GM18517 (cell line): Measurements from ENCODE around the gene AFDN.
"Not testable (repeated sequence)": the region's sequence is repeated elsewhere in the genome, so short reads cannot be mapped to it uniquely, and the experiment has no call there.

Source experiments
- ATAC-seq: cut with Tn5 transposase; IDR thresholded peaks from one replicate; pipeline ENCODE4 v1.9.1; 2021; ENCODE audit warnings: mild to moderate bottlenecking, moderate library complexity; ENCODE audit not compliant: unreplicated experiment

Gene AFDN

DNA sequence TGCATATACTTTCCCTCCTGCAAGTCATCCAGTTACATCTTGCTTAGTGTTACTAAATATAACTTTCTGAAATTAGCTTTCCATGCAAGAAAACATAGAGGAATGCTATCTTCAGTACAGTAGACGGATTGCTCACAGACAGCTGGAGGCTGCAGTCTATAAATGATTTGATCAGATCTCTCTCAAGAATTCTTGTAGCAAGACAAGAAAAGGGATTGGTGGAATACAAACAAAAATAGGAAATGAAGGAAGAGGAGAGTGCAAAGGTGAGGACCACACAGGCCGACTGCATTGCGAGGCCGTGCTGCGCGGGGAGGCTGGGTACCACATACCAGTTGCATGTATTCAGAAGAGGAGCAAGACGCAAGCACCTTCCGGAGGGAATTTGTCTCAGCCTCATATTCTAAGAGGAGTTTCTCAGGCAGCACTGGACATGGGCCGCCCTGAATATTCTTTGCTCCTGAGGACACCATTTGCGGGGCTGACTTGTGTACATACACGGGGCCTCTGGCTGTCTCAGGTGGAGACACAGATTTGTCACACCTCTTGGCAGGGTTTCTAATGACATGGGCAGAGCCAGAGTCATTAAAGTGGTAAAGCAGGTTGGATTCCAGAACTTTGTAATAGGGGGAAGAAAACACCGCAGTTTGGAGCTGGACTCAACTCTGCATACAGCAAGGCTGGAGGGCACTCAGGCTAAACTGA is 148.1 kb downstream of the AFDN start:
- ATAC-seq: no peak

DNA sequence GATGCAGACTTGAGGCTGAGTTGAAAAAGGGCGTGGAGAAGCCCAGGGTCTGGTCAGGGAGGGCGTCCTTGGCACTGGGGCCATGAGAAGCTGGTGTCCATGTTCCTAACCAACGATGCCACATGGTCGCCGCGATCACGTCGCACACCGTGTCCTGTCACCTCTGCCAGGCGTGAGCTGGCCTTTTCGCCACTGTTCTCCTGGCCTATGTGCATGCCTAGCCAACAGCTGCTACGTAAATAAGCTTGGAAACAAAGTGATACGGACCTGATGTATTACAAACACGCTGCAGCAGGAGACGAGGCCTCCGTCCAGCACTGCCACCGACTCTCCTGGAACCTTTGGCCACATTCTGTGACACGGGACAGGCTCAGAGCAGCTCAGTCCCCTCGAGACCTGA is 148.7 kb downstream of the AFDN start:
- ATAC-seq: no peak

DNA sequence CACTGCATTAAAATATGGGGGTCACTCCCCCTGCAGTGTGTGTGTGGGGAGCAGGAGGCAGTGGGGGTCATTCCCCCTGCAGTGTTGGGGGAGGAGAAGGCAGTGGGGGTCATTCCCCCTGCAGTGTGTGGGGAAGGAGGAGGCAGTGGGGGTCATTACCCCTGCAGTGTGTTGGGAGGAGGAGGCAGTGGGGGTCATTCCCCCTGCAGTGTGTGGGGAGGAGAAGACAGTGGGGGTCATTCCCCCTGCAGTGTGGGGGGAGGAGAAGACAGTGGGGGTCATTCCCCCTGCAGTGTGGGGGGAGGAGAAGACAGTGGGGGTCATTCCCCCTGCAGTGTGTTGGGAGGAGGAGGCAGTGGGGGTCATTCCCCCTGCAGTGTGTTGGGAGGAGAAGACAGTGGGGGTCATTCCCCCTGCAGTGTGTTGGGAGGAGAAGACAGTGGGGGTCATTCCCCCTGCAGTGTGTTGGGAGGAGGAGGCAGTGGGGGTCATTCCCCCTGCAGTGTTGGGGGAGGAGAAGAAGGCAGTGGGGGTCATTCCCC is 149.5 kb downstream of the AFDN start:
- not testable (repeated sequence) for ATAC-seq

DNA sequence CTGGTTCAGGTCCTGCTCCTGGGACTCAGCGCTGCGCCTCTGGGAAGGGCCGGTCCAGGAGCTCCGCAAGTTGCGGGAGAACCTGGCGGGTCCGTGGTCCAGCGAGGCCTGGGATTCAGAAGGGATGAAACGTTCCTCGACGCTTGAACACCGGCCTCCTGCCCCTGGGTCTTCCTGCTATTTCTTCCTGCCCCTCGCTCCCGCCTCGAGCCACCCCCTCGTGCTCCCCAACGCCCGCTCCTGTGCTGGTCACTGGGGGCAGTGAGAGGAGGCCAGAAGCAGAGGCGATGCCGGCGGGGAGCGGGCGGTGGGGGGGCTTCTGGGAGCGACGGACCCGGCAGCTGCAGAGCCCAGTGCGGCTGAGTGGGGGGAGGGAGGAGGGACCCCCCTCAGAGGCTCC is 150.0 kb downstream of the AFDN start:
- no peak for ATAC-seq

DNA sequence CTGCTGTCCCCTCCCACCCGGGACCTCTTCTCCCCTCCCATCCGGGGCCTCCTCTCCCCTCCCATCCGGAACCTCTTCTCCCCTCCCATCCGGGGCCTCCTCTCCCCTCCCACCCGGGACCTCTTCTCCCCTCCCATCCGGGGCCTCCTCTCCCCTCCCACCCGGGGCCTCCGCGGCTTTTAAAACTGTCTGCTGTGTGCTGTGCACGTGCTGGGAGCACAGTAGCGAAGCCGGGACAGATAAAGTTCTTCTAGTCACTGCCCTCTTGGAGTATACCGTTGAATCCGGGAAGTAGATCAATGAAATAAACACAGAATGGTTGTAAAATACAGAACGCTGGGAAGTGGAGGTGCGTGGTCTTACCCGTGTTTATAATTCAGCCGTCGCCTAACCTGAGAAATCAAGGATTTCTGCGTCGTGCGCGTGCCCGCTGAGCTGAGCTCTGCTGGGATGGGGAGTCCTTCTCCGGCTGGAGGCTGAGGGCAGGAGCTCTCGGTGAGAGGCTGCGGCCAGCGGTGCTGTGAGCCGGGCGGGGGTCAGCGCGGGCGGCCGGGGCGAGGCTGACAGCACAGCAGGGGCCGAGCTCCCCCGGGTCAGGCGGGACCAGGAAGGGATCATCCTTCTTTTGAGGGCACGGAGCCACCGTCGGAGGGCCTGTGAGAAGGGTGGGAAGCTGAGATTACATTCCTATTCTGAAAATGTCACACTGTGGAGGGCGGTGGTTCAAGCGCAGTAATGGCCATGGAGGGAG is 151.2 kb downstream of the AFDN start:
- ATAC-seq: no peak

DNA sequence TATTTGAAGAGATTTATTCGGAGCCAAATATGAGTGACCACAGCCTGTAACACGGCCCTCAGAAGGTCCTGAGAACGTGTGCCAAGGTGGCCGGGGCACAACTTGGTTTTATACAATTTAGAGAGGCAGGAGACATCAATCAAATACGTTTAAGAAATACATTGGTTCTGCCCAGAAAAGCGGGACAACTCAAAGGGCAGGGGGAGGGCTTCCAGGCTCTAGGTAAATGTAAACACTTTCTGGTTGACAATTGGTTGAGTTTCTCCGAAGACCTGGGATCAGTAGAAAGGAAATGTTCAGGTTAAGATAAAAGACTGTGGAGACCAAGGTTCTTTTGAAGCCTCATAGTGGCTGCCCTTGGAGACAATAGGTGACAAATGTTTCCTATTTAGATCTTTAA is 151.9 kb downstream of the AFDN start:
- ATAC-seq: no peak

DNA sequence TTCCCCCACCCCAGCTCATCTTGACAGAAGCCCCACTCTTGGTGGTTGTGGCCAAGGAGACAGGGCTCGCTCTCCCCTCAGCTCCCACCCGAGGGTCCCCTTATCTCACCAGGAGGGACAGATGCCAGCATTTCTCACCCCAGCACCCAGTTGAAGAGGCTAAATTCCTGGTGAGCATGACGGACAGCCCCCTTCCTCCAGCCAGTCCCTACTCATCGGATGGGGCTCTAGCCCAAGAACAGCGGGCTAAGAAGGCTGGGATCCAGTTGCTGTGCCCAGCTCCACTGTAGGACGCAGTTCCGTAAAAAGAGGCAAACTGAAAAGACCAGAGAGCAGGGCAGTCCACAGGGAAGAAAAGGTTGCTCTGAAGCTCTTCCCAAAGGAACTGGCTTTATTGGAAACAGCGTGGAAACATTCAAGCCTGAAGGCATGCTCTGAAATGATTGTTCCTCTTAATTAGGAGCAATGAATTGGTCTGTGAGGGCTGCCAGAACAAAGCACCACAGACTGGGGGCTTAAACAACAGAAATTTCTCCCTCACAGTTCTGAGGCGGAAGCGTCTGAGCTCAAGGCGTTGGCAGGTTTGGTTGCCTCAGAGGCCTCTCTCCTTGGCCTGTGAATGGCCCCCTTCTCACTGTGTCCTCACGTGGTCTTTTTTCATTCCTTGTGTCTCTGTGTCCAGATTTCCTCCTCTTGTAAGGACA is 152.9 kb downstream of the AFDN start:
- ATAC-seq: no peak

DNA sequence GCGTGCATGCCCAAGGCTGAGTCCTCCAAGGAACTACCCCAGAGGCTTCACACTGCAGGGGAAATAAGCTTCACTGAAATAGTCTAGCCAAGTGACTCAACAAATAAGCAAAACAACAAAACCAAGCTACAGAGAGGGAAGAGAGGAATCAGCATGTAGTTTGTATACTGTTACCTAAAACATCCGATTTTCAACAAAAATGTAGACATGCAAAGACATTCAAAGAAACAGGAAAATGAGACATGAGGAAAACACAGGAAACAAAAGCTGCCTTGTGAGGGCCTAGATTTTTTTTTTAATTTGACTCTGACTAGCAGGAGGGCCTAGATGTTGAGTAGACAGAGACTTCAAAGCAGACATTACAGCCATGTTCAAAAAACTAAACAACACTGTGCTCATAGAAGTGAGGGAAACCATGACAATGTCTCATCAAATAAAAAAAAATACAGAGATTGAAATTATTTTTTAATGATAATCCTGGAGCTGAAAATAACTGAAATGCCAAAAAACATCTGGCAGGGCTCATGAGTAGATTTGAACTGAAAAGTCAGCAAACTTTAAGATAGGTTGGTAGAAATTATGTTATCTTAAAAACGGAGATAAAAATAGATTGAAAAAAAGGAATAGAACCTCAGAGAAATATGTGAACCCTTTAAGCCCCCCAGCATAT is 154.3 kb downstream of the AFDN start:
- ATAC-seq: no peak

DNA sequence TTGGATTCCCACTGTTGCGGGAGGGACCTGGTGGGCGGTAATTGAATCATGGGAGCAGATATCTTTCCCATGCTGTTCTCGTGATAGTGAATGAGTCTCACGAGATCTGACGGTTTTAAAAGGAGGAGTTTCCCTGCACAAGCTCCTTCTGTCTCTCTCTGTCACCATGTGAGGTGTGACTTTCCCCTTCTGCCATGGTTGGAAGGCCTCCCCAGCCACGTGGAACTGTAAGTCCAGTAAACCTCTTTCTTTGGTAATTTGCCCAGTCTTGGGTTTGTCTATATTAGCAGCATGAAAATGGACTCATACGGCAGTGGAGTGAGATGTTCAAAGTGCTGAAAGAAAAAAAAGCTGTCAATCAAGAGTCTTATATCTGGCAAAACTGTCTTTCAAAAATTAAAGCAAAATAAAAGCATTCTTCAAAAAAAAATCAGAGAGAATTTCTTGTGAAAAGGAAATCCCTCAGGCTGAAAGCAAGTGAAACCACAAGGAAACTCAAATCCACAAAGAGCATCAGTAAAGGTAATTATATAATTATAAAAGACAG is 155.3 kb downstream of the AFDN start:
- ATAC-seq: no peak

DNA sequence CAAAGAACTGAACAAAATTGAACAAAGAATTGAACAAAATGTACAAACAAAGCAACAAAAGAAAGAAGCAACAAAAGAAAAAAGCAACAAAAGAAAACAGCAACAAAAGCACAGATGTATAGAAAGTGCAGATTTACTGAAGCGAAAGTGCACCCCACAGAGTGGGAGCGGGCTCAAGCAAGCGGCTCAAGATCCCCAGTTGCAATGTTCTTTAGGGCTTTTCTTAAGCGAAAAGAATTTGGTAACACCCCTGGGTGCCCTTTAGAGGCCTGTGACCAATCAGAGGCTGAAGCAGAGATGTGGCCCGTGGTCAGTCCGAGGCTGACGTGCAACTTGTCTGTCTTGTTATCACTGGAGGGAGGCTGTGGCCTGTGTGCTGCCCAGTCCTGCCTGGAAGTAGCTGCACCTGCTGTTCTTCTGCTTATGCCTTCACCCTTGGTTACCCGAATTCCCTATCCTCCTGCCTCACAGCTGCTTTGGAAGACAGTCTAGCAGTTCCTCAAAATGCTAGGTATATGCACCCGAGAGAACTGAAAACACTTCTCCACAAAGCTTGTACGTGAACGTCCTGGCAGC is 157.5 kb downstream of the AFDN start:
- ATAC-seq: no peak

DNA sequence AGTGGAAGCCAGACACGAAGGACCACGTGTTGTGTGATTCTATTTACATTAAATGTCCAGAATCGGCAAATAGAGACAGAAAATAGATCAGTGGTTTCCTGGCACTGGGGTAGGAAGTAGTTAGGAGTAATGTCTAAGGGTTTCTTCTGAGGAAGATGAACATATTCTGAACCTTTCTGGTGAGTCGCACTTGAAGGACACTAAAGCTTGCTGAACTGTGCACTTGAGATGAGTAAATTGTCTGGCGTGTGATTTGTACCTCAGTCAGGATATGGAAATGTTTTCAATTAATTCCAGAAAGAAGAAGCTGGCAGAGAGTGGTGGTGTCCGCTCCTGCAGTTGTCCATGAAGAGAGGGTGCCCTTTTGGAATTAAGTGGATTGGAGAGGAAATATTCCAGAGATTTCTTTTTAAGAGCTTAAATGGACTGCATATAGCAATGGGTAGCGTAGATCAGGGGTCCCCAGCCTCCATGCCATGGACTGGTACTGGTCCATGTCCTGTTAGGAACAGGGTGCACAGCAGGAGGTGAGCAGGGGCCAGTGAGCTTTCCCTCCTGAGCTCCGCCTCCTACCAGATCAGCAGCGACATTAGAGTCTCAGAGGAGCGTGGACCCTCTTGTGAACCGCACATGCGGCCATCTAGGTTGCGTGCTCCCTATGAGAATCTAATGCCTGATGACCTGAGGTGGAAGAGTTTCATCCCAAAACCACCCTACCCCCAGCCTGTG is 158.3 kb downstream of the AFDN start:
- ATAC-seq: no peak

DNA sequence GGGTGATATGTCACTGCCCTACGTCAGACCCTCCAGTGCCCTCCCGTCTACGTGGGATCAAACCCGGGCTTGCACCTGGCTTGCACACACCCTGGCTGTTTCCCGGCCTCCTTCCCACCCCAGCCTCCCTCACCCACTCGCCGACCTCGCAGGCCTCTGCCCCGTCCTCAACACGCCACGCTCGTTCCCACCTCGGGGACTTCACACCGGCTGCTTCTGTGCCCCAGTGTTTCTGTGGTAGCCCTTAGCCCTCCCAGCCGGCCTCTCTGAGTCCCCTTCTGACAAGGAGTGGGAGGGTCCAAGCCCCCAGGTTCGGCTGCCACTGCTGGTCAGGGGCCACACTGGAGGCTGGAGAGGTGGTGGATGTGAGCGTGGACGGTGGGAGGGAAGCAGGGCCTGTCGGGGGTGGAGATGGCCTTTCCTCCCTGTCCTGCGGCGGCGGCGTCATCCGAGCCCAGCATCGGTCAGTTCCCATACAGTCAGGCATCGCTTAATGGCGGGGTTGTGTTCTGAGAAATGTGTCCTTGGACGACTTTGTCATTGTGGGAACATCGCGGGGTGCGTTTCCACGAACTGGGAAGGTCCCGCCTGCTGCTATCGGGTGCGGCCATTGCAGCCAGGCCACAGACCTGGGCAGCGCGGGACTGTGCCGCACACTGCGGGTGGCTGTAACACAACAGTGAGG is 159.3 kb downstream of the AFDN start:
- no peak for ATAC-seq

DNA sequence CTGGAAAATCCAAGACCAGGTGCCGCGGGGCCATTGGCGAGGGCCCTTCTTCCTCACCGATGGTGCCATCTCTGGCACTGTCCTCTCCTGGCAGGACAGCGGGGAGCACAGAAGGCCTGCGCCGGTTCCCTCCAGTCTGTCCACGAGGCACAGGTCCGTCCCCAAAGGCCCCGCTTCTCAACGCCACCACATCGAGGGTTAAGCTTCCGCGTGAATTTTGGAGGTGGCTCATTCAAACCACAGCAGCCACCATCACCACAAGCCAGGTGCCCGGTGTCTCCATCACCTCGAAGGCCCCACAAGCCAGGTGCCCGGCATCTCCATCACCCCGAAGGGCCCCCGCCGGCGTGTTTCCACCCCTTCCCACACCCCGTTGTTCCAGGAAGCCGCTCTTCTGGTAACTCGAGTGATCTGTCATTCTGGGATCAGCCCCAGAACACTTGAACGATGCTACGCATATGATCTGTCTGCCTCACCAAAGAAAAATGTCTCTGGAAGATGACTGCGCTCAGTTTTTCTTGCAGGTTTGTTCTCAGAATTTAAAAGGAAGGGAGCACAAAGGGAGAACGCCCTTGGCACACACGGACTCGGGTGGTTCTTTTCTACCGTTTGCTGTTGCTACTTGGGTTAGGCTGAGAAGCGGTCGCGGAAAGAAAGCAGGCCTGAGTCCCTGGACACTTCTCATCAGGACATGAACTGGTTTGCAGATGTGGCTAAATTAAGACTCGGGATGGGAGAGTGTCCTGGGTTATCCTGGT is 160.9 kb downstream of the AFDN start:
- ATAC-seq: no peak

DNA sequence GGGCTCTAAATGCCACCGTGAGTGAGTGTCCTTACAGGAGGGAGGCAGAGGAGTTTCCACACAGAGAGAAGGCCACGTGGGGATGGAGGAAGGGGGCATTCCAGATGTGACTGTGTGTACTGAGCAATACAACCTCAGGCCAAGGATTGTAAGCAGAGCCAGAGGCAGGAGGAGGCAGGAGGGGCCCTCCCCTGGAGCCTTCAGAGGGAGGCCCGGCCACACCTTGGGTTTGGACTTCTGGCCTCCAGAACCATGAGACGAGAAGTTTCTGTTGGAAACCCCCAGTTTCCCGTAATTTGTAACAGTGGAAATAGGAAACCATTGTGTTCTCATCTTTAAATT is 161.4 kb downstream of the AFDN start:
- no peak for ATAC-seq

DNA sequence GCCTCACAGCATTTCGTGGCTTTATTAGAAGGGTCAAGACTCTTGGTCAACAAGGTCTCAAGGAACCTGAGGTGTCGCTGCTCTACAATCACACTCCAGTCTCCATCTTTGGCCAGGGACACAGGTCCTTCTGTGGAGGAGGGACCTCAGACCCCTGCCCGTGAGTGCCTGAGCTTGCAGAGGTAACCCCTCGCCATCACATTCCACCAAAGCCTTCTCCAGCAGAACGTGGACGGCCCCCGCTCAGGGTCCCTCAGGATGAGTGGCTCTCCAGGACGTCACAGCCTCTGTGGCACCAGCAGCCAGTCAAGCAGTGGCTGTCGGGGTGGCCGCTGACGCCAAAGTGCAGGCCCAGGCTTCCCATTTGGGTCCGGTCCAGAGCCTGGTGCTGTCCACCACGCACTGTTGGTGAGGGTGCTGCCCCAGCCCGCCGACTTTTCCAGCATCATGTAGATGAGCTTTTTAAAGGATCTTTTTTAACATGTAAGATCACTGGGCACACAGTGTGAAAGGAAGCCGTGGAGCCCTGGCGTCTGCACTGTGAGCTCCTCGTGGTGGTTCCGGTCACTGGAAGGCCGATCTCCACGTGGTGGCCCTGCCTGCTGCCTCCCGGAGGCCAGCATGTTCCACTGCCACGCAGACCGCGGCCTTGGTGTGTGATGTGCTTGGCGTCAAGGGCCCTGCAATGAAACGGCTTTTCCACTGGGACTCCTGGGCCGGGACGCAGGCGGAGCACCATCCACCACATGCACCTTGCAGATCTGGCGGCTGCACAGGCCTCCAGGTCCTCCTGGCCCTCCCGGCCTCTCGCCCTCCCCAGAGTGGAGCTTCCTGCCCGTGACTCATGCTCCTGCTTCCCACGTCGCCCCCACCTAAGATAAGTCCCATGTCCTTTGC is 162.5 kb downstream of the AFDN start:
- no peak for ATAC-seq

DNA sequence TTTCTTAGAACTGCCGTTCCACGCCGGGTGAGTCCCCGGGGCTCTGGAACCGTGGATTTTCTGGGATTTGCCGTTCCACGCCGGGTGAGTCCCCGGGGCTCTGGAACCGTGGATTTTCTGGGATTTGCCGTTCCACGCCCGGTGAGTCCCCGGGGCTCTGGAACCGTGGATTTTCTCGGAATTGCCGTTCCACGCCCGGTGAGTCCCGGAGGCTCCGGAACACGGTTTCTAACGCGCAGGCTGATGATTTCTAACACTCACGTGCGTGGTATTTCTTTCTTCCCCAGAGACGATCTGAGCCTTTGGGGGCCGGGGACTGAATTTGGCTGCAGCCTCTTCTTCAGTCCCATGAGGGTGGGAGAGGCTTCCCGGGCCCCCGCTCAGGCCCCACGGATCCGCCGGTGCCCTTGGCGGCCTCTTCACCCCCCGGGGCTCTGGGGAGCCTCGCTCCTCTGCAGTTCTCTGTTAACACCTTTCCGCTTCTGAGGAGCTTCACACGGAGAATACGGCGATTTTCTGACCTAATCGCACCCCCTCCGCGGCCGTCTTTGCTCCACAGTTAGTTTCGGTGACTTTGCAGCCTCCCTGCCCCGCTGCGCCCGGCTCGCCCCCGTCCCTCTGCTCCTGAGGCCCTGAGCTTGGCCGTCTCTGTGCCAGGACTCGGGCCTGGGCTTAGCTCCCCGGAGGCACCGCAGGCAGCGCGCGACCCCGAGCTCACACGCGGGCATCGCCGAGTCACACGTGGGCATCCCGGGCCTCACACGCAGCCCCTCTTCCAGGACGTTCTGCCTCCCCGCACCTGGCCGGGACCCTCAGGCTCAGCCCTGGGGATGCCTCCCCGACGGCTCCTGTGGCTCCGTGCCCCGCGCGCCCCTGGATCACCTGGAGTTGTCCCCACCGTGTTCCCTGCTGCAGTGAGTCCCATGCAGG is 163.6 kb downstream of the AFDN start:
- no peak for ATAC-seq

DNA sequence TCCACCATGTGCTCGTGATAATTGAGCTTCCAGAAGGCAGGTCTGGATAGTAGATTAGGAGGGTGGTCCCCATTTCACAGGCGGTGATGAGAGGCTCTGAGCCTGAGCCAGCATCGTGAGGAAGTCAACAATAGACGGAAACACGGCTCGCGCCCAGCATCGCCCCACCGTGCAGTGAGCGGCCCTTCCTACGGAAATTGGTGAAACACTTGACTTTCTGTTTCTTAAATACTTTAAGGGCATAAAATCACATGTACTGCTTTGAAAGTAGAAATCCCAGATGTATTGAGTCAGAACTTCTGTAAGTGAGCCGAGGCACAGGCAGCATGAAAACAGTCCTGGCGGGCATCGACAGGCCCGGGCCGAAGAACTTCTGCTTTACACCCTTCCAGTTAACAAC is 166.5 kb downstream of the AFDN start:
- no peak for ATAC-seq
